Measurements from ENCODE around the gene ANKRD28.
A peak's percentile ranks its signal among the peaks of the same experiment; 100 is the strongest.

Gene ANKRD28

DNA sequence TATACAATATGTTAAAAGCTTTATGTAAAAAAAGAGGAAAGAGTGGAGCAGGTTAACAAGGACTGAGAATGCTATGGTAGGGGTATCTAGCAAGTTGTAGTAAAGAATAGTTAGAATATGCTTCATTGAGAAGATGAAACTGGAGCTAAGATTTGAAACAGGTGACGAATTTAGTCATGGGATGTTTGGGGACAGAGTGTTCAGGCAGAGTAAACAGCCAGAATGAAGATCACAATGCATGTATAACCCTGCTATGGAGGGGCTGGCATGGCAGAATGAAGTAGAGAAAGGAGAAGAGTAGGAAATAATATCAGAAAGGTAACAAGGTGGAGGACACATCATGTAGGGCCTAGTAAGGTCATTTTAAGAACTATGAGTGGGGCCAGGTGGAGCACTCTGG lies 124.2 kb downstream of the ANKRD28 start:
- FAIRE-seq: no peak
- DNase-seq (ENCODE audit: low spot score): no peak

DNA sequence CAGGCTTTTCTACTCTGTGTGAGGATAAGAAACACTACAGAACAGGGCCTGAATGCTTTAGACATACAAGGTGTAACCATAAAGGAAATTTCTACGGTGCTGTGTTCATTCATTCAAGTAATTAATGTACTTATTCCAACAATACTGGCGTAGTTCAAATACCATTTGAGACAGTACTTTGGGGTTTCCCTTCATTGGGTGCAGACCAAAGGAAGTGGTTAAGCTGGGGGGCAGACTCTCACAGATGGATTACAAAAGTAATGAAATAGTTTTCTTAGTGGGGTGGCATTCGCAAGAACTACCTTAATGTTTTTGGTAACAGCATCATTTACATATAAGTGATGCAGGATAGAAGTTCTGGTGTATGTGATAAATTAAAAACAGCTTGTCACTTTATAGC lies 130.3 kb downstream of the ANKRD28 start:
- DNase-seq (ENCODE audit: low spot score) (no peak), FAIRE-seq (no peak)

DNA sequence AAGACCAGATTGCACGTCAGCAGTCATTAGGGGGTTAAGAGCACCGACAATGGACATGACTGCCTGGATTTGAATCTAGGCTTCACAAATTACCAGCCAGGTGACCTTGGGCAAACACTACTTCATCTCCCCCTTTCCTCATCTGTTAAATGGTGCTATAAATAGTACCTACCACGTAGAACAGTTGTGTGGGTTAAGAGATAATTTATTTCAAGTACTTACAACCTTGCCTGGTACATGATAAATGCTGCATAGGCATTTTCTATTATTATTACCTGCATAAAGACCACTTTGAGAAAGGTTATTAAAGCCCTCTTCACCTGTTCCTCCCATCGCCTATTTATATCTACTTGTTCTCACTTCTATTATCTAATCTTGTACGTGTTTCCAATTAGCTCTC lies 131.5 kb downstream of the ANKRD28 start:
- no peak for FAIRE-seq
- DNase-seq (ENCODE audit: low spot score): no peak

DNA sequence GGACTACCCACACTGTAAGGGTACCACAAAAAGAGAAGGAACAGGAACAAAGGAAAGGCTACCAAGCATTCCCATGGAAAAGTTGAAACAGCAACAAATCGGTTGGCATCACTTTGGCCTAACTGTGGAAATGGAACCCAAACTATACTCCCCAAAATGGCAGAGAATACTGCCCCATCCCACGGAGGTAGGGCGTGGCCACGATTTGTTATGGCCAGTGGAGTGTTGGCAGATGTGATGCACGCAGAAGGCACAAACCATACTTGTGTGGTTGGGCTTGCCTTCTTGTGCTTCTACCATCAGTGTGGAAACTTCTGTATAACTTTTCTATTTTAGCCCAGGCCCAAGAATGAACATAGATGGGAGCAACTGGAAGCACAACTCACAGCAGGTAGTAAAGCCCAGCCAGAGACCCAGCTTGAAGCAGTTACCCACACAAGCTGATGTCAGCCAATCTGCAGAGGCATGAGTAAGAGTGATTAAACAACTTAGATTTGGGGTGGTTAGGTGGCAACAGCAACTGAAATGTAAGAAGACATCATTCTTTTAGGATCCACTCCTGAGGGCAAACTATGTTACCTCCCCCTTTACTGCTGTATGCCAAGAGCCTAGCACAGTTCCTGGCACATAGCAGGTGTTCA lies 132.1 kb downstream of the ANKRD28 start:
- FAIRE-seq (no peak), DNase-seq (ENCODE audit: low spot score) (no peak)

DNA sequence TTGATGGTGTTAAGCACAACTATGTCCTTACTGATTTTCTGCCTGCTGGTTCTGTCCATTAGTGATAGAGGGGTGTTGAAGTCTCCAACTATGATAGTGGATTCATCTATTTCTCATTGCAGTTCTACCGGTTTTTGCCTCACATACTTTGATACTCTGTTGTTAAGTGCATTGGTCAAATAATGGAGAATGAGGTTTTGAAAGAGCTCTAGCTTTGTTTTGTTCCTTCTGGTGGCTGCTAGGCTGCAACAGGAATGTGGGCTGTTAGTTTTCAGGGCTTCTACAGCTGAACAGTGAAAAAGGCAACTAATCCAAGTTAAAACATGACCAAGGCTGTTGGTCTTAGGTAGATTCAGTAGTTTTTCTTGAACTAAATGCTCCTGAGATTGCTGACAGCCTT lies 133.6 kb downstream of the ANKRD28 start:
- DNase-seq (ENCODE audit: low spot score) (no peak), FAIRE-seq (no peak)

DNA sequence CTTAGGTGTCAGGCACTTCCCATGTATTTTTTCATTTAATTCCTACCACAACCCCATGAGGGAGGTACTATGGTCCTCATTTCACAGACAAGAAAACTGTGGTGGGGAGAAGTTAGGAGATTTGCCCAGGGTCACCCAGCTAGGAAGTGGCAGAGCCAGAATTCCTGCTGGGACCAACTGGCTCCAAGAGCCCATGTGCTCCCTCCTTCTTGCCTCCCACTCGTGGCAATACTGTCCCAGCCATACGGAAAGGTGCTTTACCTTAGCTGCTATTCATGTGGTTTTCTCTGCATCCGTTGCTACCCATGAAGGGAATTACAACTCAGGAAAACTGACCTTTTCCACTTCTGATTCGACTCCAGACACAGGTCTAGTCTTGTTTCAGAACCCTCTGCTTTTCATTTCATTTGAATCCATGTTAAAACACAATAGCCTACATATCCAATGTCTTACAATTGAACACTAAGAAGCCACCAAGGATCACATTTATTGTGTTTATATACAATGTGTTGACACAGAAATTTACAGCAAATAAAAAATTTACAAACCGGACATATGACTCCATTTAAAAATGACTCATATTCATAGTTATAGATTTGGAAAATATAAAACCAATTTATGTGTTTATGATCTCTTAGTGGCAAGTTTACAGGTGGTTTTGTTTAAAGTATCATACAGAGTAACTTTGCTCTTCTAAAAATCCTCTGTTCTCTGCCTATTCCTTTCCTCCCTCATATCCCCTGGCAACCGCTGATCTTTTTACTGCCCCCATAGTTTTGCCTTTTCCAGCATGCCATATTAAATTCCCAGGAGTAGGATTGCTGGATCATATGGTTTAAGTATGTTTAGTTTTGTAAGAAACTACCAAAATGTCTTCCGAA lies 137.5 kb downstream of the ANKRD28 start:
- DNase-seq (ENCODE audit: low spot score): no peak
- no peak for FAIRE-seq

DNA sequence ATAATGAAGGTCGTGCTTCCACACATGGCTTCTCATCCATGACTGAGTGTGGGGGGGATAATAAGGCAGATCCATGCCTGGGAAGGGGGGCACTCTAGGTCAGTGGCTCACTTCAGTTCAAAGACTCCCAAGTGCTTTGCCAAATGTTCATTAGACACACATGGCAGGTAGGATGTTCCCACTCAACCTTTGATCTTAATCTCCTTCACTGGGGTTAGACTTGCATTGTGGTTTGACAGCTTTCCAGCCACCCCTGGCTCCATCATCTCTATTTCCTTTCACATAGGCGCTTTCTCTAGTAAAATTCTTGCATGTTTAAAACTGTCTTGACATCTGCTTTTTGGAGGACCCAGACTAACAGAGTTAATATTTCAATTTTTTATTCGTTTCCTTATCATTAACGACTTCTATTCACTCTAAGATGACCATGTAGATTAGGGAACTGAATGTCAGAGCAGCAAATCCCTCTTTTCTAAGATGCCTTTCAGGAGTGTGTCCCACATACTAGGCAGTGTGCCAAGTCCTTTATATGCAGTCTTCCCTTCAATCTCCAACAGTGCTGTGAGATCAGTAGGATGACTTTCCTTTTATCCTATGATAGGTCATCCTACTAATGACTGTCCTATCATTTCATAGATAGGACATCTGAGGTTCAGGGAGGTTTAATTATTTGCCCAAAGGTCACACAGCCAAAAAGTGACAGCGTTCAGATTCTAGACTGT lies 138.4 kb downstream of the ANKRD28 start:
- DNase-seq (ENCODE audit: low spot score) (no peak), FAIRE-seq (no peak)

DNA sequence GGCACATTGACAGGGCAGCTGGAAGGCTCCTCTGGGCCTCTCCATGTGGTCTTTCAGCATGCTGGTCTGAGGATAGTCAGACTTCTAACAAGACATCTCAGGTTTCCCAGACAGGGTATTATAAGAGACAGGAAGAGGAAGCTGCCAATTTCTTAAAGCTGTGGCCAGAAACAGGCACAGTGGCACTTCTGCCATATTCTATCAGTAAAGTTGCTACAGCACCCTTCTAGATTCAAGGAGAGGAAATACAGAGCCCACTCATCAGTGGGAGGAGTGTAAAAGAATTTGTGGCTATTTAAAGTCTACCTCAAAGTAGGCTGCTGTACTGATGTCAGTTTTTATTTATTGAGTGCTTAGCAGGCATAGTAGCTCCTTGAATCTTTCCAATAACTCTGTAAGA lies 140.8 kb downstream of the ANKRD28 start:
- FAIRE-seq (no peak), DNase-seq (ENCODE audit: low spot score) (no peak)

DNA sequence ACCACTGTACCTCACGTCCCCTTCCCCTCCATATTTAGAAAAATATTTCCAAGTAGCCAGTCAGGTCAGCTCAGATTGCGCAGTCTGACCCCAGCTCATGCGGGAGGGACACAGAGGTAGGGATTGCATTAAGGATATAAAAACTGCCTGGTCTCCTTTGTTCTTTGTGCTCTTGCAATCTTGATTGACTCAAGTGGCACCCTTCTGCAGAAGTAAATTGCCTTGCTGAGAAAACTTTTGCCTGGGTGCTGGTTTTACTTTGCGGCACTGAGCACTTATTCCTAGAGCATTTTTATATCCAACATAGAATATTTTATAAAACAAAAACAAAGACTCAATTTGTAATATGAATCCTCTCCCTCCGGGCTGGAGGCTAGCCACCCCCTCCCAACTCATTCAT lies 141.4 kb downstream of the ANKRD28 start:
- FAIRE-seq: no peak
- no peak for DNase-seq (ENCODE audit: low spot score)

DNA sequence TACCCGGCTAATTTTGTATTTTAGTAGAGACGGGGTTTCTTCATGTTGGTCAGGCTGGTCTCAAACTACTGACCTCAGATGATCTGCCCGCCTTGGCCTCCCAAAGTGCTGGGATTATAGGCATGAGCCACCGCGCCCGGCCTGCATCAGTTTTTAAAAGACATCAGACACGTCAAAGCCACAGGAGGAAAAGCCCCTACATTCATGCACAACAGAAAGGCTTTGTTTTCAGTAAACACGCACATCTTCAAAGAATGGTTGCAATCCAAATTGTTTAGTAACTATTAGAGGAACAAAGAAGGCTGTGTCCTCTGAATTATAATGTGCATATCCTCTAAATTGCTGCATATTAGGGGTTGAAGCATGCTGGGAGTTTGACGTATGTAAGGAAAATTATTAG lies 142.9 kb downstream of the ANKRD28 start:
- DNase-seq (ENCODE audit: low spot score) (no peak), FAIRE-seq (no peak)

DNA sequence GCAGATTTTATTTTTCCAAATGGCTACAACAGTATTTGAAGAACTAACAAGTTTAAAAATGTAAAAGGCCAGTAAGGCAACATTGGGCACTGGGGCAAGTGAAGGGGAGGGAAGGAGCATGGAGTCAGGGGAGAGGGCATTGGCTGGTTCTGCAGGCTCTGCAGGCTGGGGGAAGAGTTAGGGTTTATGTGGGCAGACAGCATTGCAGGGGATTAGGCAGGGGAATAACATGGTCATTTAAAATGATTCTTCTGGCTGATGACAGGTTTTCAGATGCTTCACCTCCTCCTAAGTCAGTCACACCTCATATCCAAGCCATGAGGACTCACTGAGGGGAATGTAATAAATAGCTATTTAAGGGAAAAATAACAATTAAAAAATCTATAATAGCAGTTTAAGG lies 143.7 kb downstream of the ANKRD28 start:
- FAIRE-seq (no peak), DNase-seq (ENCODE audit: low spot score) (no peak)

DNA sequence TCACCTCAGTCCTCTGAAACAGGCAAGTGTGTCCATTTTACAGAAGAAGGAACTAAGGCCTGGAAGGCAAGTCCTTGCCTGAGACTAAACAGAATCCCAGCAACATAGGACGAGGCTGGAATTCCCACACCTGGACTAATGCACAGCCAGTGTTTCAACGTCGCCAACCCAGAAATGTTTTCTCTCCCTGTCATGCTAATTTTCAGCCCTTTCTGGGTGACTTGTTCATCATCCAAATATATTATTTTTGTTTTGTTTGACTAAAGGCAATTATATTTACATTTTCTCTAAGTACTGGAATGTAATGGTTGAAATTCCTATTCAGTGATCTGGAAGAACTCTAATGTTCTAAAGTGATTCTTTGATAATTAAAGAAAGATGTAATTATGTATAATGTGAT lies 144.5 kb downstream of the ANKRD28 start:
- DNase-seq (ENCODE audit: low spot score): no peak
- no peak for FAIRE-seq

DNA sequence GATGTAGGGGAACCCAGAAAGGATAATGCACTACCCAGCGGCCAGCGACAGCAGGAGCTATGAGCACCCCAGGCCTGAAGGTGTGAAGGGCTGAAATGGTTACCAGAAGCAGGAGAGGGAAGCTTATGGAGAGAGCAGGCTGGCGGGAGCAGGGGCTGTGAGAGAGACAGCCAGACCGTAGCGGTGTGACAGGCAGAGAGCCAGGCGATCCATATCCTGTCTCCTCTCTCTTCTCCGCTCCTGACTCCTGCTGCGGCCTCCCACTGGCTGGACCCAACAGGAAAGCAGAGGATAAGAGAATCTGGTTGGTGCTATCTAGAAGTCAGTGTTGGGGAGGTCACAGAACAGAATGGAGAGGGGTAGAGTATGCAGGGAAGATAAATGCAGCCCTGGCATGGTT lies 146.4 kb downstream of the ANKRD28 start:
- no peak for FAIRE-seq

DNA sequence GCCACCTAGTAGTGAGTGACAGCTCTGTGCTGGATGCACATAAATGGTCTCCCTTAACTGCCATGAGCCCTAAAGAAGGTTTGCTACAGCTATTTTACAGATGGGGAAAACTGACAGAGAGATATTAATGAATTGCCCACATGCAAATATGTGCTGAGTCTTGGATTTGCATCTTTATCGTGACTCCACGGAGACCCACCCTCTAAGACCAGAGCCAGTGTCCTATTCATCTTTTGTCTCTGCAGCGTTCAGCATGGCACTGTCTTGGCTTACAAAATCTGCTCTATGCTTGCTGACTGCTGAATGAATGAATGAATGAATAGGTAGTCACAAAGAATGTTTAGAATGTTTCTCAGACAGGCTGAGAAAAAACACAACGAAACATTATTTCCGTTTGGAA lies 147.9 kb downstream of the ANKRD28 start:
- FAIRE-seq (no peak), DNase-seq (ENCODE audit: low spot score) (no peak)

More for the DNA sequence above, 146.4 kb downstream of the ANKRD28 start:
- DNase-seq (ENCODE audit: low spot score): no peak

DNA sequence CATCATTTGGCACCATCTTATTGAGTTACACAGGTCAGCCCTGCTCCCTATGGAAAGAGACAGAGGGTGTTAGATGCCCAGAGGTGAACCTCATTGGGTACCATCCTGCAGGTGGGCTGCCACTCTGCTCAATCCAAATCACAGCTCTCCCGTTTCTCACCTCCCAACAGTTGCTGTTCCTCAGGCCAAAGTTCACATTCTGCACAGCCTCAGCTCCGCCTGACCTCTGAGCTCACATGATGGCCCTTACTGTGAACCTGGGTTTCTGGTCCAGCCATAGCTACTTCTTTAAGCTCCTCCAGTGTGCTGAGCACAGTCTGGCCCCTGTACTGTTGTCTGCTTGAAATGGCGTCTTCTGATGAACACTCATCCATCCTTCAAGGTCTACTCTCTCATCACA lies 148.4 kb downstream of the ANKRD28 start:
- no peak for FAIRE-seq
- no peak for DNase-seq (ENCODE audit: low spot score)

DNA sequence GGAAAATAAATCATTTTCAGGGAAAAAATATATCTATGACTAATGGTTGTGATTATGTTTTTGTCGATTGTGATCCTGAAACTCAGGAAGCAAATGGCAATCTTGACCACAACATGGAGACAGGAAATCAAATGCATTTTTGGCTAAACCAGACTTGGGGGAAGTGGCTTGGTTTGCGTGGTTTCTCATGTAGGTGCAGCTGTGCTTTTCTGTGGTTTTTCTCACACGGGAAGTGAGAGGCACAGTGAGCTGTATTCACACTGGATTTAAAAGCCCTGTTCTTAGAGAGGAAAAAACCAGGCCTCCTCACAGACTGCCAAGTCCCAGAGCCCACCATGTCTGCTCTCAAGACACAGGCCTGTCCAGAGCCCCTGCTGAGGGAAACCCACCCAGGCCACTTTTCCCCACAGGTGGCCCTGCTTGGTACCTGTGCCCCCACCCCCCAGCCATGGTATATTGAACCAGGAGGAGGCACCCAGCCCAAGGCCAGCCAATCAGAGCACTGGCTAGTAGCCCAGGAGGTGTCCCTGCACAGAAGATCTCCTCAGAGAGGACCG lies 150.1 kb downstream of the ANKRD28 start:
- FAIRE-seq: no peak

DNA sequence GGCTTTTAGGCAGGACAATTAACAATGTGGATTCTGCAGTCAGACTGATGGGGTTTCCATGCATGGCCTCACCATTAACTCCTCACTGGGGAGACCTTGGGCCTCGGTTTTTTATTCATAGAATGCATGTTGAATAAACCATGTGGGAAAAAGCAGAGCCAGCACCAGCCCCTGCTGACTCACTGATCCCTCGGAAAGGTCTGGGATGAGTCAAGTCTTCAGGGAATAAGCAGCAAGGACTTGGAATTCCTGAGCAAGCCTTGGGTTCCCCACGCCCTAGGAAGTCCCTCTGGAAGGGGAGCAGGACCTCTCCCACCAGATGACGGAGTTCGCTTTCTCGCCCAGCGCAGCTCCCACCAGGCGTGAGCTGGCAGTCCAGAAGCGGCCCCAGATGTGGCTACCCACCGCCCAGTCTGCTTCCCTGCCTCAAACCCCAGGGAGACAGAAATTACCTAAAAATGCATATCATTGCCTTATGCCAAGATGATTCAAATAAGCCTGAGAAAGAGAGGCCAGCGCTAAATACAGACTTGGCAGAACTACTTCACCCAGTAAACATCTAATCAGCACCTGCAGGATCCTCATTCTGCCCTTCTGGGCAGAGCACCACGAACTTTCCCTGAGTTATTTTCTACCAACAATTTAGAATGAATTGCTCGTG lies 150.8 kb downstream of the ANKRD28 start:
- FAIRE-seq: no peak
- peak; percentile 89 for DNase-seq (ENCODE audit: low spot score)

More for the DNA sequence above, 150.1 kb downstream of the ANKRD28 start:
- DNase-seq (ENCODE audit: low spot score): peak; percentile 69

DNA sequence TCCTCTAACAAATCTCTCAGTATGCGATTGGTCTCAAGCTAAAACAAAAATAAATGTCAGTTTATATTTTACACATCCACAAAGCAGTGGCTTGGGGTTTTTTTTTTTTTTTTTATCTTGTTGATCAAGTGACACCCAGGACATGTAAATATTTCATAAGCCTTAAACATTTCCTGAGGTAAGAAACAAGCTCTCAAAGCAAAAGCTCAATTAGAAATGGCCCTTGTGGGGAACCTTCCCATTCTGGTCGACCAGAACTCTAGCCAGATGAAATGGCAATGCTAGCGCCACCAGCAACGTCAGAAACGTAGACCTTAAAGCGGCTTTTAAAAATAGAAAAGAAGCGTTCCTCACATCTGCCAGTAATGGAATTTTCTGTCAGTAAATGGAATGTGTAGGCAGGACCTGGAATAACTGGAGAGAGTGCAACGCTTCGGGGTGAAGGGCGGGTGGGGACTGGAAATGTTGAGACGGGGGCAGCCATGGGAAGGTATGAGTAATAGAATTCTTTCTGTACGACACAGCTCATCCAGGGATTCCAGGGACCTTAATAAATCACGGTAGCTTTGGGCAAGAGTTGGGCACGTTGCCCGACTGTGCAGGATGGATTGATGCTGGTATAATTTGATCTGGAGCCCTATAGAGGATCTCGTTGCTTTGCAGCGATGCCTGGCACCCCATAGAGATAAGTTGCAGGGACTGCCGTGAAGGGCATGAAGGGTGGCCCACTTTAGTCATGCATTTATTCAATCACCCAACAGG lies 151.9 kb downstream of the ANKRD28 start:
- DNase-seq (ENCODE audit: low spot score) (peak; percentile 86), FAIRE-seq (no peak)

DNA sequence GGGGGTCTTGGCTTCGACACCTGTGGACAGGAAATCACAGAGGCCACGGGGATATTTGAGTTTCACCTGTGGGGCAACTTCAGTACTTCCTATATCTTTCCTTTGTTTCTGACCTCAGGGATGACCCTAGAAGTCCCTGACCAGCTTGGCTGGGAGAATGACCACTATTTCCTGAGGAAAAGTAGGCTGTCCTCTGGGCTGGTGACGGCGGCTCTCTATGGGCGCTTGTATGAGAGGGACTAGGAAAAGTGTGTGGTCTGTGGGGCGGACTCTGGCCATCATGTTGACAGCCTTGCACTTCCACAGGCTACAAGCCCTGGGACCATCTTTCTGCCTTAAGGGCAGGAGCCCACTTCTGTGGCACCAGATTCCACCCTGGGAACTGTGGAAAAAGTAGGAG lies 152.5 kb downstream of the ANKRD28 start:
- DNase-seq (ENCODE audit: low spot score) (no peak), FAIRE-seq (no peak)

DNA sequence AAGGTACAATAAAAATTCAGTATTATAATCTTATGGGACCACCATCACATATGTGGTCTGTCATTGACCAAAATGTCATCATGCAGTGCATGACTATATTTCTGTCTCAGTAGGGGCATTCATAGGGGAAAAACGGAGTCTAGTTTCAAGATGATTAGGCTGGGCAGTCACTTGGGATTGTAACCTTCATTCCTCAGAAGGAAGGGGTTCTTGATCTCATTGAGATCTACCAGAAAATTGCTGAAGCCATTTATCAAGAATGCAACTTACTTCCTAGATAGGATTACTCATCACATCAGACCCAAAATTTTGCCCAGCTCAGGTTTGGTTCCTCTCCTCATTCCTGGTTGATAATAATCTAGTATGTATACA lies 158.9 kb downstream of the ANKRD28 start:
- FAIRE-seq: no peak
- DNase-seq (ENCODE audit: low spot score): no peak

Measured in urothelium cell line (cell line).